SK-MEL-5 (cell line): ENCODE measurements around the gene PLEKHA1. TPM values are rescaled to one million over a fixed set of nuclear protein-coding genes. Genes with fewer than 3 reads are reported as not detected.

Experiments used
- DNase-seq: peaks from one replicate; pipeline ENCODE4 v3.0.0-alpha.2; 2016; ENCODE audit warnings: low read depth, low spot score
- in situ Hi-C: cut with HindIII; loops from 2 replicates; pipeline ENCODE4 v1.10.0; 2016; ENCODE audit warnings: low sequenced_read_pairs, high pct_unique_total_duplicates, low pct_unique_long_range_greater_than_20kb
- total RNA-seq: library from RNA; depleted of rRNA; stranded (reverse); fragments of >200 nt; shearing (Covaris generic); gene quantifications from 2 replicates; pipeline ENCODE4 v1.2.3, GENCODE V29; 2014

The PLEKHA1 gene
- total RNA-seq, 1 experiment from 2014 or later, result 10.7 TPM

- in situ Hi-C loops, result no loop called here
- no peak for DNase-seq
Measured at GRCh38 chr10:122343135-122343800, 31.2 kb upstream of the PLEKHA1 start.

DNA sequence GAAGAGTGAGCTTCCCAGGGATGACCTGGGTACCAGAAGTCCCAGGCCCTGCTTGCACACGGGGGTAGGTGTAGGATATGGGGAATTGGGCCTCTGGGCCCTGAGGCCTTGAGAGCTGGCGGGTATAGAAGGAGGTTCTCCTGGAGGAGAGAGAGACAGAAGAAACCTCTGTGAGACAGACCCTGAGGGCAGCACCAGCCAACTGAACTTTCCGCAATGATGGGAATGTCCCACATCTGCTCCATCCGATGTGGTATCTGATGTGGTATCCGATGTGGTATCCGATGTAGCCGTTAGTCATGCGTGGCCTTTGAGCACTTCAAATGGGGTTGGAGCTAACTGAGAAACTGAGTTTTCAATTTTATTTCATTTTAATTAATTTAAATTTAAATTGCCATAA lies 30.6 kb upstream of the PLEKHA1 start:
- in situ Hi-C loops, result no loop called here
- DNase-seq, result no peak

DNA sequence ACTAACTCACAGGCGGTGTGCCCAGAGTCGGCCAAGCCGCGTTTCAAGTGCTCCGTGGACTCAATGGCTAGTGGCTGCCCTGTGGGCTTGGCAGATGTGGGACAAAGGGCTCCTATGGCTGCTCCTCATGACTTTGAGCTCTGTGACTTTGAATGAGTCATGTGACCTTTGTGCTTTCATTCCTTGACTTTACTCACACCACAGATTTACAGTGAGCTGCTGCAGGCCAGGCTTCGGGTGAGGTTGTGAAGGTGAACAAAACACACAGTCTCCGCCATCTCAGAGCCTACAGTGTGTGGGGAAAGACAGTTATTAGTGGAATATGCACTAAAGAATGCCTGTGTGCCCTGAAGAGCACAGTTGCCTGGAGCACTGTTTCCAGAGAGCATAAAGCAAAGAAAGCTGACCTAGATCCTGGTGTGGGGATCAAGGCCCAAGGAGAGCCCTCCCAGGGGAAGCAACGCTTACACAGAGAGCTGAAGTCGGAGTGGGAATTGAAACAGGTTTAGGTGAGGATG lies 29.7 kb upstream of the PLEKHA1 start:
- peak; percentile 74 for DNase-seq
- in situ Hi-C loops, result no loop called here

GRCh38 chr10:122346326-122346950 lies 28.1 kb upstream of the PLEKHA1 start:
- in situ Hi-C loops, result no loop called here
- no peak for DNase-seq

DNA sequence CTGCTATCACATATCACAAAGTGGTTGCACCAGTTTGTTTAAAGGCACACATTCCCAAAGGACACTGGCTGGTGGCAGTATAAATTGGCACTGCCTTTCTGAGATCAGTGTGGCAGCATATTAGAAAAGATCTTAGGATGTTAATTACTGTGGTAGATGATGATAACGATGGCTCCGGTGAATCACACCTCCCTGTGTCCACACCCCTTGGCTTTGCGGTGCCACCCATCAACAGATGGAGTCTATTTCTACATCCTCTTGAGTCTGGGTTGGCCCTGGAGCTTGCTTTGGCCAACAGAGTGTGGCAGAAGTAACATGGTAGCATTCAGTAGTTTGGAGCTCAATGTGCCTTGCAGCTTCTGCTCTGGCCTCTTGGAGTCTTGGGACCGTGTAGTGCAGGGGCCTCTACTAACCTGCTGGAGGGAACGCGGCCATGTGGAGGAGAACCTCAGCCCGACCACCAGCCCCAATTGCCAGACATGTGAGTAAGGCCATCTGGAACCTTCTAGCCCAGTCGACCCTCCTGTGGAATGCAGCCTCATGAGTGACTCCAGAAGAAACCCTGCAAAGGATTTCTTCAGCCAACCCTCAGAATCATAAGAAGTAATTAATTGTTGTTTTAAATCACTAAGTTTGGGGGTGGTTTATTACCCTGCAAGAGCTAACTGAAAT lies 27.2 kb upstream of the PLEKHA1 start:
- in situ Hi-C loops, result no loop called here
- DNase-seq, result no peak

DNA sequence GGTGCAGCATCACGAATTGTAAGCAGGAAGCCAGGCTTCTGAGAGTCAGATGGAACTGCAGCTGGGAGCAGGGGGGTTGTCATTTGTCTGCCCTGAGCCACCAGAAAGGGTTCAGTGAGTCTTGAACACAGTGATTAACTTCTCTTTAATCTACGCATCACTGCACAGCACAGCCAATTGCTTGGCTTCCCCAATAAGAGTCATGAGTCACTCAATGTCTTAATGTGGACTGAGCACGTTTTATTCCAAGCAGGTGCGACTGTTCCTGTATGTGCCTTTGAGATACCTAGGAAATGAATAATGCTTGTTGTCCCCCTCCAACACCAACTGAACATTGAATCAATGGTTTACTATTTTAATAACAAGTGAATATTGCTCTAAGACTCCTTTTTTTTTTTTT lies 26.0 kb upstream of the PLEKHA1 start:
- DNase-seq, result no peak
- in situ Hi-C loops, result no loop called here

GRCh38 chr10:122348935-122349361 lies 25.6 kb upstream of the PLEKHA1 start:
- in situ Hi-C loops, result no loop called here
- no peak for DNase-seq

DNA sequence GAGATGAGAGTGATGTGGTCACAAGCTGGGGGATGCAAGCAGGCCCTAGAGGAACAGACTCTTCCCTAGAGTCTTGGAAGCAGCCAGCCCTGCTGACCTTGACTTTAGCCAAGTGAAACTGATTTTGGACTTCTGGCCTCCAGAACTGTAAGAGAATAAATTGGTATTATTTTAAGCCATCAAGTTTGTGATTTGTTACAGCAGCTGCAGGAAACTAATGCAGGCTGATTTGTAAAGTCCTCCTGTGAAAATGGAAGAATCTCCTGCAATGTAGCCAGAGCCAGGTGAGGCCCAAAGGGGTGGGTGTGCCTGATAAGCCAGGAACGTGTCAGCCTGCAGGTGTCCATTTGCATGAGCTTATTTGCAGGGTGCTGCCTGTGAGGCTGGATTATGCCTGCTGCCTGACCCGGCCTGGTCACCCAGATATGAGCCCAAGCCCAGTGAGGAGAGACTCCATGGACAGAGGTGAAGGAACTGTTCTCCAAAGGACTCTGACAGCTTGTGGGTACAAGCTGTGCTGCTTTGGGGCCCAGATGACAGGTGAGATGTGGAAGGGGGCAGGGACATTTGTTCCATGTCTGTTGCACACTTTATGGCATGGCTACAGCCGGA lies 24.6 kb upstream of the PLEKHA1 start:
- in situ Hi-C loops, result no loop called here
- DNase-seq, result no peak

DNA sequence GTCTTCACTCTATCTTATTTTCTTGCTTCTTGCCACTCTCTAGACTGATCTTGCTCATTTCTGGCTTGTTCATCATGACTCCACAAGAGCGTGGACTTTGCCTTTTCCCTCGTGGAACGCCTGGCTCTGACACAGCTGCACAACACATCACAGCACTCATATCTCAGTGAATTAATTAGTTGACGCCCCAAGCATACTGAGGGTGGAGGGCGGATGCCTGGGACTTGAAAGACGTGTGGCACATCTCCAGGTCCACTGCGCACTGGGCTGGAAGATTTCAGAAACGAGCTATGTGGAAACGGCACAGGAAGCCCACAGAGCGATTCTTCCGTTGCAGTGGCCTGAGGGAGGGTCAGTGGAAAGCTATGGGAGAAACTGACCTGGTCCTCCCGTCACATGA lies 23.6 kb upstream of the PLEKHA1 start:
- no peak for DNase-seq
- in situ Hi-C loops, result no loop called here

DNA sequence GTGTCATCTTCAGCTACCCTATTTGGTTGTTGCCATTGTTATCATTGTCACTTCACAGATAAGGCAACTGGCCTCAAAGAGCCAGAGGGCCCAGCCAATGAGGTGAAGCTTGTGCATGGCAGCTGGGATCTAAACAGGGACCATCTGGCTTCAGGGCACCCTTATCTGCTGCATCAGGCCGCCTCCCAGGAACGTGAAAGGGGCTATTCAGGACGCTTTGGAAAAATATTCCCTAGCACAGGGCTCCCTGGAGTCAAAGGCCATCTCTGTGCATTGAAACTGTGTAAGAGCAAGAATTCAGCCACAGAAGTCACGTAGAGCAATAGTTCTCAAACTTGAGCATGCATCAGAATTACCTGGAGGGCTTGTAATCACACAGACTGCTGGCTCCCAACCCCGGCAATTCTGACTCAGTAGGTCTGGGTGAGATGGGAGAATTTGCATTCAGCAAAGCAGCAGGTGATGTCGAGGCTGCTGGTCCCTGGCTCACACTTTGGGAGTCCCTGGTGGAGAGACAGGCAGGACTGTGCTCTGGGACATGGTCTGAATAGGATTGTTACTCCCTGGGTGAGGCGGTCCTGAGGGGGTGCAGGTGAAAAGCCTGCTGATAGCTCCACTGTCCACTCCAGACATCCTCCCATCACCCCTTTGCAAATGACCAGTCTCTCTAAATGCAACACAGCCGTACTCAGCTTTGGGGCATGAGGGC lies 21.5 kb upstream of the PLEKHA1 start:
- peak; percentile 40 for DNase-seq
- in situ Hi-C loops, result no loop called here

DNA sequence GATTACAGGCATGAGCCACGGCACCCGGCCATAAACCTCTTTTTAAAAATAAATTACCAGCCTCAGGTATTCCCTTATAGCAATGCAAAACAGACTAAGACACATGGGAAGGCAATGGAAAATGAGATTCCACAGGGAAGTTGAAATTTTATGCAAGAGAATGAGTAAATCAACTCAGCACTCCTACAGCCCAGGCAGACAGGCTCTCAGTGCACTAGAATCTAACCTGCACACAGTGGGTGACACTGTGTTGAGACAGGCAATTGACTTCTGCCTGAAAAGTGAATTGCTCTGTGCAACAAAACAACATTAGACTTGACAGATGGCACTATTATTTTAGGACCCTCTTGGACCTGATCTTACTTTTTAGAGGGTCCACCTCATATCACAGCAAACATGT lies 20.1 kb upstream of the PLEKHA1 start:
- DNase-seq, result no peak
- in situ Hi-C loops, result no loop called here

DNA sequence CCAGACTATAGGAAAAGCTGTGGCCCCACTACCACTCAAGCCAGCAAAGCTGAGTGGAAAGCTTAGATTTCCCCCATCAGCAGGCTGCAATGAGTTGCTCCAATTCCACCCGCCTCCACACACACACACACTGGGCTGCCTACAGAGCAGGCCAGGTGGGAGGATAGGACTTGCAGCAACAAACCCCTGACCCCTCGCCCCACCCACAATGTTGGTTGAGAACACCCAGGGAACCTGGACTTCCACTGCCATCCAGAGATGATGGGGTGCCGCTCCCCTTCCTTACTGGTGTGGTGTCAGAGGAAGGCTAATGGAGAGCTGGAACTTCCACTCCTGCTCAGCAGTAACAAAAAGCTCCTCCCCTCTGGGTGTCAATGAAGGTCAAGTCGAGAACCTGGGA lies 16.8 kb upstream of the PLEKHA1 start:
- no peak for DNase-seq
- in situ Hi-C loops, result no loop called here

GRCh38 chr10:122359621-122360020 lies 14.9 kb upstream of the PLEKHA1 start:
- DNase-seq, result no peak
- in situ Hi-C loops, result no loop called here

- in situ Hi-C loops, result no loop called here
- no peak for DNase-seq
Measured at GRCh38 chr10:122361046-122361445, 13.5 kb upstream of the PLEKHA1 start.

- in situ Hi-C loops, result no loop called here
- no peak for DNase-seq
Measured at GRCh38 chr10:122362031-122362592, 12.4 kb upstream of the PLEKHA1 start.

DNA sequence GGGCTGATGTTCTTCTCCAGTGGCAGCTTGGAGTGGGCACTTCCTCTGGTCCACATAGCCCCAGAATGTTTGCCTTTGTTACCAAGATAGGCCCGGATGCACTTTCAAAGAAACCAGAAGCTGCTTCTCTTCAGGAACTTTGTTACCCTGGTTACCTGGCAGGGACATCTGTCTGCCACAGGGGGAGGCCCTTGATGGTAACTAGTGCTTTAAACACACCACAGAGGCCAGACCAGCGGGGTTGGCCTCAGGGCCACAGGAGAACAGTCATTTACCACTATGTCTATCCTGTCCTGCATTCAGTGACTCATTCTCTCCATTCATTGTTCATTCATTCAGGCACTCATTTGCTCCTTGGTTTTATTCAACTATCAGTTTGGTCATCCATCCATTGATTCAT lies 11.9 kb upstream of the PLEKHA1 start:
- in situ Hi-C loops, result no loop called here
- no peak for DNase-seq

DNA sequence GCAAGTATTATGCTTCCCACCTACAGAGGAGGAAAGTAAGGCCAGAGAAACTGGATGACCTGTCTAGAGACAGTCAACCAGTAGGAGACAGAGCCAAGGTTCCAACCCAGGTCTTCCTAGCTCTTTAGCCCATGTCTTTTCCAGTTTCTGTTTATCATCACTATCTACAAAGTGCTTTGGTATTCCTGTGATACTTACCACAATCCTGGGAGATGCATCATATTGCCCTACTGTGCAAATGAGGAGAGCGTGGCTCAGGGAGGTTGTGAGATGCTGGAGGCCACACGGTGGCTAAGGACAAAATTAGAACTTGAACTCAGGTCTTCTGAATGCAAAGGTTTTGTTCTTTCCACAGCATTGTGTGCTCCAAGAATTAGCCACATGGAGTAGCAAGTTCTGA lies 11.2 kb upstream of the PLEKHA1 start:
- DNase-seq, result no peak
- in situ Hi-C loops, result no loop called here
